BLaER1 treated with 17β-estradiol and CSF1 and Interleukin-3, amounts not matched to agents 10 nM and 100 nM (cell line): ENCODE measurements around the gene SLC32A1.

ENCODE experiments used
- H3K27ac ChIP-seq, 11 experiments: shearing (Covaris generic); formaldehyde crosslinking; 2 replicates each; pipeline ENCODE4 v1.8.1; 2022
- H3K27me3 ChIP-seq, 11 experiments: shearing (Covaris generic); formaldehyde crosslinking; 2 replicates each; pipeline ENCODE4 v1.8.1; 2022
- H3K36me3 ChIP-seq, 11 experiments: shearing (Covaris generic); formaldehyde crosslinking; 2 replicates each; pipeline ENCODE4 v1.8.1; 2022
- H3K4me1 ChIP-seq, 10 experiments: shearing (Covaris generic); formaldehyde crosslinking; 2 replicates each; pipeline ENCODE4 v1.8.1; 2022
- H3K4me2 ChIP-seq, 11 experiments: shearing (Covaris generic); formaldehyde crosslinking; 2 replicates each; pipeline ENCODE4 v1.8.1; 2022
- H3K4me3 ChIP-seq, 10 experiments: shearing (Covaris generic); formaldehyde crosslinking; 2 replicates each; pipeline ENCODE4 v1.8.1; 2022
- H3K9ac ChIP-seq, 11 experiments: shearing (Covaris generic); formaldehyde crosslinking; 2 replicates each; pipeline ENCODE4 v1.8.1; 2022
- H3K9me3 ChIP-seq, 11 experiments: shearing (Covaris generic); formaldehyde crosslinking; replicated peaks in 1 of 11; 2 replicates each; pipeline ENCODE4 v1.8.1; 2022
- H4K20me1 ChIP-seq, 11 experiments: shearing (Covaris generic); formaldehyde crosslinking; 2 replicates each; pipeline ENCODE4 v1.8.1; 2022
- Cebpa-rat ChIP-seq, 11 experiments: shearing (Covaris generic); IDR thresholded peaks; 2 replicates each; pipeline ENCODE4 v1.8.1; 2022

The SLC32A1 gene

DNA sequence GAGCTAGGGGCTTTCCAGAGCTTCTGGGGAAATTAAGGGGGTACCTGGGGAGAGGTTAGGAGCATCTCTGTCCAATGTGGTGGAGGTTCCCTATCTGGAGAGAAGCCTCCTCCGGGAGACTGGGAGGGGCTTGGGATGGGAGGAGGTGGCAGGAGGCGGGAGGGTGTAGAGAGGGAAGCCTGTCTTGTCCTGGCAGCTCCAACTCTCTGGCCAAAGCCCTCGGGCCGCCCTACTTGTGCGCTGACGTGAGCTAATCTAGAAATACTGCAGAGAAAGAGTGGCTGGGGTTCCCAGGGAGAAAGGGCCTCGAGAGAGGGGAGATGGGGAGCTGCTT, 1.6 kb upstream of the SLC32A1 start:
- H3K27ac ChIP-seq: no peak overlapping the region
- peaks cover 39 to 63% (median 53%) of the 10 kb centered on the region in 10 experiments for H3K4me1 ChIP-seq
- H3K27me3 ChIP-seq: peaks cover 86 to 100% (median 95%) of the 10 kb centered on the region in 11 experiments
- H3K36me3 ChIP-seq: no peaks in the 10 kb centered on the region
- peaks cover 0 to 82% (median 50%) of the 10 kb centered on the region in 11 experiments; a peak in 19 of 22 replicates for H4K20me1 ChIP-seq
- peak overlapping the region; percentile 69 to 99 (median 80) for H3K4me2 ChIP-seq
- no peak overlapping the region for H3K9ac ChIP-seq
- TF ChIP-seq Cebpa-rat (IDR thresholded peaks at IDR 0.05): no peak
- H3K9me3 ChIP-seq: peaks cover 4 to 7% (median 6%) of the 10 kb centered on the region in 11 experiments; a peak in 18 of 22 replicates
- H3K4me3 ChIP-seq: peak overlapping the region in 8 of 10 experiments; percentile 33 to 50 (median 40); a peak in 9 of 20 replicates

DNA sequence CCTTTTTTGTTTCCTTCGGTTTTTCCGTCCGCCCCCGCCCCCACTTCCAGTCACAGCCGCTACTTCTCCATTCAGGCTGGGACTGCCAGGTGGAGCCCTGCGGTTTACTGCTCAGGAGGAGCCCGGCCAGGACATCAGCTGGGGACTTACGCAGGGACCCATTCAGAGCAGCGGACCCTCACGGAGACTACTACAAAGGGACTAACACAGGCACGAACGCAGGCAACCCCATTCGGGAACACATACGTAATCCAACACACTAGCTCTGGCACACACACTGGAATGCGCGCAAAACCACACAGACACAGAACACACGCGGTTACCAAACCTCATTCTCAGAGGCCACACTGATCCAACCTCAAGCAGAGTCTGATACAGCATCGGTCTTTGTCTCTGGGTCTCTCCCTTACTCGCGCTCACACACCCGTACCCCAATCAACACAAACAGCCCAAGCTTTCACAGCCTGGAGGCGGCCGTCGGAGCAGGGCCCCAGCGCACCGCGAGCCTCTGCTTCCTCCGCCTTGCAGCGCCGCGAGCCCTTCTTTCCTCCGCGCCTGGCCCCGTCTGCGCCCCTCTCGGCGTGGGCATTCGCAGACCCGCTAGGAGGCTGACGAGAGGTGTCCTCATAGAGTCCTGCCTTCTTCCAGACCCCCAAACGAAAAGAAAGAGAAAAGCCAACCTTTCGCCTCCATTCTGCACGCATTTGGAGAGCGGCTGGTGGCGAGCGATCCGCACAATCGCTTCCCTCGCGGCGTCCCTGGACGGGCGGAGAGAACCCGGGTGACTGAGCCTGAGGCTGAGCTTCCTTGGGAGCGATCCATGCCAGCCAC, 1.1 kb upstream of the SLC32A1 start:
- H3K9ac ChIP-seq: peak overlapping the region in 1 of 11 experiments; percentile 10; a peak in 2 of 22 replicates
- peak overlapping the region; percentile 33 to 52 (median 46); a peak in 19 of 20 replicates for H3K4me3 ChIP-seq
- no peak for TF ChIP-seq Cebpa-rat (IDR thresholded peaks at IDR 0.05)
- H4K20me1 ChIP-seq: peaks cover 0 to 86% (median 55%) of the 10 kb centered on the region in 11 experiments; a peak in 19 of 22 replicates
- H3K27me3 ChIP-seq: peaks cover 91 to 100% (median 98%) of the 10 kb centered on the region in 11 experiments
- peaks cover 9 to 12% (median 11%) of the 10 kb centered on the region in 11 experiments; a peak in 18 of 22 replicates for H3K9me3 ChIP-seq
- H3K36me3 ChIP-seq: no peaks in the 10 kb centered on the region
- peaks cover 39 to 69% (median 58%) of the 10 kb centered on the region in 10 experiments for H3K4me1 ChIP-seq
- no peak overlapping the region for H3K27ac ChIP-seq
- H3K4me2 ChIP-seq: peak overlapping the region; percentile 69 to 99 (median 80)

DNA sequence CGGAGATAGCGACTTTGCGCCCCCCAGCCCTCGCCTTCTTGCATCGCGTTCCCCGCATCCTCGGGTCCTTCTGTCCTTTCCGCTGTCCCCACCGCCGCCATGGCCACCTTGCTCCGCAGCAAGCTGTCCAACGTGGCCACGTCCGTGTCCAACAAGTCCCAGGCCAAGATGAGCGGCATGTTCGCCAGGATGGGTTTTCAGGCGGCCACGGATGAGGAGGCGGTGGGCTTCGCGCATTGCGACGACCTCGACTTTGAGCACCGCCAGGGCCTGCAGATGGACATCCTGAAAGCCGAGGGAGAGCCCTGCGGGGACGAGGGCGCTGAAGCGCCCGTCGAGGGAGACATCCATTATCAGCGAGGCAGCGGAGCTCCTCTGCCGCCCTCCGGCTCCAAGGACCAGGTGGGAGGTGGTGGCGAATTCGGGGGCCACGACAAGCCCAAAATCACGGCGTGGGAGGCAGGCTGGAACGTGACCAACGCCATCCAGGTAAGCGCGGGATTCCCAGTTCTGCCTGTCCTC, 401 bp downstream of the SLC32A1 start:
- peak overlapping the region; percentile 33 to 52 (median 46); a peak in 17 of 20 replicates for H3K4me3 ChIP-seq
- H3K27me3 ChIP-seq: peaks cover 100% of the 10 kb centered on the region in 11 experiments

DNA sequence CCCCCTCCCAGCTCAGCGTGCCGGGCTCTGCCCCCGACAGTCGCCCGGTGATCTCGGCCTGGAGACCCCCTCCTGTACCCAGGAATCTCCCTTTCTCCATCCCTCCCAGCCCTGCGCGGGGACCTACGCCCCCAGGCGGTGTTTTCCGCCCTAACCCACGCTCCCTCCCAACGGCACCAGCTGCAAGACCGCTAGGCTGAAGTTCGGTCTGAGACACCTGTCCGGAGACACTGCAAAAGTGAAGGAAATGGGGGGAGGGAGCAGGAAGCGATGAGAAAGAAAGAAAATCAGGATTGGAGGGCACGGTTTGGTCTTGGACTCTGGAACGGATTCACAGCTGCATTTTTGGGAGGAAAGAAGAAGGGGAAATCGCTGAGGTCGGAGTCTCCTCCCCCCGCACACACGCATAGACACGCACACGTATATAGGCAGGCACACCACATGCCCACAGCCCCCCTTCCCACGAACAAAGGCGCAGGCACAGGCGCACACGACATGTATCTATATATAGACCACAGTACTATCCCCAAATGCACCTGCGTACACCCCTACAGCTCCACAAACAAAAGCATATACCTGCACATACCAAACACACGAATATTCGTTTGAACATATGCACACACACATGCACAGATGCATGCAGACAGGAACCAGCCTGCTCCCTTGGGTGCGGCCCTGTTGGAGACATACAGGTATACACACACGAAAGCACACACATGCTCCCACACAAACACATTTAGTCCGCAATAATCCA, 1.0 kb downstream of the SLC32A1 start:
- peaks cover 48 to 85% (median 78%) of the 10 kb centered on the region in 10 experiments for H3K4me1 ChIP-seq
- peaks cover 0 to 96% (median 72%) of the 10 kb centered on the region in 11 experiments; a peak in 19 of 22 replicates for H4K20me1 ChIP-seq
- H3K36me3 ChIP-seq: no peaks in the 10 kb centered on the region
- H3K9me3 ChIP-seq: peaks cover 10 to 13% (median 12%) of the 10 kb centered on the region in 11 experiments; a peak in 18 of 22 replicates
- no peak overlapping the region for H3K9ac ChIP-seq
- peak overlapping the region in 8 of 10 experiments; percentile 18 to 52 (median 46); a peak in 15 of 20 replicates for H3K4me3 ChIP-seq
- H3K27ac ChIP-seq: no peak overlapping the region
- H3K4me2 ChIP-seq: peak overlapping the region; percentile 52 to 99 (median 76)
- no peak for TF ChIP-seq Cebpa-rat (IDR thresholded peaks at IDR 0.05)
- H3K27me3 ChIP-seq: peaks cover 100% of the 10 kb centered on the region in 11 experiments

More for the DNA sequence above, 401 bp downstream of the SLC32A1 start:
- peak overlapping the region; percentile 69 to 99 (median 80) for H3K4me2 ChIP-seq
- peaks cover 0 to 96% (median 66%) of the 10 kb centered on the region in 11 experiments; a peak in 19 of 22 replicates for H4K20me1 ChIP-seq
- peaks cover 10 to 13% (median 12%) of the 10 kb centered on the region in 11 experiments; a peak in 18 of 22 replicates for H3K9me3 ChIP-seq
- H3K4me1 ChIP-seq: peaks cover 47 to 84% (median 72%) of the 10 kb centered on the region in 10 experiments
- H3K36me3 ChIP-seq: no peaks in the 10 kb centered on the region
- TF ChIP-seq Cebpa-rat (IDR thresholded peaks at IDR 0.05): no peak
- H3K9ac ChIP-seq: no peak overlapping the region
- no peak overlapping the region for H3K27ac ChIP-seq

DNA sequence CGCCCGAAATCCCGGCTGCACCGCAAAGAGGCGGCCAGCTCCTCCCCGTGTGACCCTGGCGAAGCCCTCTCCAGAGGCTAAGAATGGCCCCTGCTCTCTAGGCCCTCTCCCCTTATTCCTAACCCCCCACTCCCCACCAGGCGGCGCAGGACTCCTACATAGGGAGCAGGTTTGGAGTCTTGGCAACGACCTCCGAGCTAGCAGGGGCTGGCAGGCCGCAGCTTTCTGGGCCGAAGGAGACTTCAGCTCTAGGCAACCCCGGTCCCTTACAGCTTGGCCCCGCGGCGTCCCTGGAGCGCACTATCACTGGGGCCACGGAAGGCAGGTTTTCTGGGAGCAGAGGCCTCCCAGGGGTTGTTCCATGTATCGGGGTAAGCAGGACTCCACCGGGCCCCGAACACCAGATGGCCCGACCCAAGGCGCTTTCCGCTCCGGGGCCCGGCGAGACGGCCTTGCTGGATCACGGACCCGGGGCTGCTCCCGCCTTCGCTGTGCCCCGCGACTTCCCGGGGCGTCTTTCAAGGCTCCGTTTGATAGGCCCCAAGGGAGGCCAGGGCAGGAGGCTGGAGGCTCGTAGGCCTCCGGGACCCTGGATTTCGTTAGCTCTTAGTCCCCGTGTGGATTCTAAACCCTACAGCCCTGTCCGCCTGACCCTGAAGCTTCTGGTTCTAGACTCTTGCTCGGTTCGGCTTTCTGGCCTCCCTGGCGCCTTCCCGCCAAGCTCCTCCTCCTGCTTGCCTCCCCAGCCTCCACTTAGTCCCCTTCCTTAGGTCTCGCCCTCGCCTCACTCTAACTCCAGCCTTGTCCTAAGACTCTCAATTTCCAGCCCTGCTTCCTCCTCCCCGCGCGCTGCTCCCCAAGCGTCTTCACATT, 1.9 kb downstream of the SLC32A1 start:
- H3K4me2 ChIP-seq: peak overlapping the region in 10 of 11 experiments; percentile 44 to 99 (median 78); a peak in 19 of 22 replicates
- H3K9ac ChIP-seq: peak overlapping the region in 1 of 11 experiments; percentile 30; a peak in 2 of 22 replicates
- peak overlapping the region in 6 of 10 experiments; percentile 5 to 52 (median 23); a peak in 8 of 20 replicates for H3K4me3 ChIP-seq
- H3K27ac ChIP-seq: no peak overlapping the region
- TF ChIP-seq Cebpa-rat (IDR thresholded peaks at IDR 0.05): no peak
- peaks cover 100% of the 10 kb centered on the region in 11 experiments for H3K27me3 ChIP-seq
- H3K36me3 ChIP-seq: no peaks in the 10 kb centered on the region
- H3K4me1 ChIP-seq: peaks cover 56 to 93% (median 87%) of the 10 kb centered on the region in 10 experiments
- peaks cover 10 to 13% (median 12%) of the 10 kb centered on the region in 11 experiments; a peak in 18 of 22 replicates for H3K9me3 ChIP-seq
- H4K20me1 ChIP-seq: peaks cover 0 to 97% (median 76%) of the 10 kb centered on the region in 11 experiments; a peak in 19 of 22 replicates

DNA sequence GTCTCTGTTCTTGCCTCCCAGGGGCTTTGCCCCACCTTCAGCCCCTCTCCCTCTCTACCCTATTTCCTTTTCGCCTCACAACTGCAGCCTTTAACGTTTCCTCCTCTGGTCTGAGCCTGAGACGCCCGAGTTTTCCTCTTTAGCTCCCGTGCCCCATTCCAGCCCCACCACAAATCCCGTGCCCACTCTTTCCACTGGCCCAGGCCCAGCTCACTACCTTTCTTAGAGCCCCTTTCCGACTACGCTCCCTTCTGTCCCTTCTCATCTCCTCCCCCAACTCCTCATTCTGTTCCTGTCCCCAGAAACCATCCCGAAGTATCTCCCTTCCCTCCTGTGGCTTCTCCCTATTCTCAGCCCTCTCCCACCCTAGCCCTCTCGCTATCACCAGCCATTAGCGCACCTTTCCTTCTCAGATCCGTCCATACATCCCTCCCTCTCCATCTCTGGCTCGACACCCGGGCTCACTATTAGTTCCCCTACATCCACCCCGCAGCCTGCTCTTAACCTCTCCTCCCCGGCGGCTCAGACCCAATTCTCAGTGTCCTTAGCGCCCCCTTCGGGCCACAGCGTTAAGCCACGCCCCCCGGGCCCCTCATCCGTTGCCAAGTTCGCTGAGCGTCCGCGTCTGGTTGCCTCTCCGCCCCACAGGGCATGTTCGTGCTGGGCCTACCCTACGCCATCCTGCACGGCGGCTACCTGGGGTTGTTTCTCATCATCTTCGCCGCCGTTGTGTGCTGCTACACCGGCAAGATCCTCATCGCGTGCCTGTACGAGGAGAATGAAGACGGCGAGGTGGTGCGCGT, 2.7 kb downstream of the SLC32A1 start:
- H4K20me1 ChIP-seq: peaks cover 0 to 94% (median 76%) of the 10 kb centered on the region in 11 experiments; a peak in 19 of 22 replicates
- peaks cover 56 to 99% (median 90%) of the 10 kb centered on the region in 10 experiments for H3K4me1 ChIP-seq
- H3K9ac ChIP-seq: peak overlapping the region in 1 of 11 experiments; percentile 30; a peak in 2 of 22 replicates
- peak overlapping the region in 10 of 11 experiments; percentile 44 to 99 (median 78); a peak in 18 of 22 replicates for H3K4me2 ChIP-seq
- H3K4me3 ChIP-seq: peak overlapping the region in 4 of 10 experiments; percentile 5 to 52 (median 34); a peak in 3 of 20 replicates
- H3K36me3 ChIP-seq: no peaks in the 10 kb centered on the region
- no peak overlapping the region for H3K27ac ChIP-seq
- H3K27me3 ChIP-seq: peaks cover 94 to 100% (median 97%) of the 10 kb centered on the region in 11 experiments
- TF ChIP-seq Cebpa-rat (IDR thresholded peaks at IDR 0.05): no peak
- peaks cover 10 to 13% (median 12%) of the 10 kb centered on the region in 11 experiments; a peak in 18 of 22 replicates for H3K9me3 ChIP-seq
